Uterus (tissue), 4 donors: Measurements from ENCODE around the gene BMP5. TPM values are rescaled to one million over a fixed set of nuclear protein-coding genes. Genes with fewer than 3 reads are reported as not detected.

ENCODE experiments used
- DNase-seq, 2 donors: peaks; one replicate each; pipeline ENCODE4 v3.0.0-alpha.2; 2019 to 2020
- H3K27ac ChIP-seq, 2 donors: fragments of 200-600 bp; sonication (generic); 1 replicate in 1 of 2; 2 replicates in 1 of 2; pipeline ENCODE4 v1.5.1; 2016 to 2018
- H3K27me3 ChIP-seq, 2 donors: fragments of 200-600 bp; sonication (generic); one replicate each; pipeline ENCODE4 v1.5.1; 2018 to 2019; ENCODE audit warnings: control low read depth in 1 of 2
- H3K36me3 ChIP-seq, 2 donors: fragments of 200-600 bp; sonication (generic); one replicate each; pipeline ENCODE4 v1.5.1; 2019; ENCODE audit warnings: control low read depth in 1 of 2
- H3K4me1 ChIP-seq, 2 donors: fragments of 200-600 bp; sonication (generic); one replicate each; pipeline ENCODE4 v1.5.1; 2018 to 2019; ENCODE audit warnings: control low read depth in 1 of 2
- H3K4me3 ChIP-seq, 2 donors: fragments of 200-600 bp; sonication (generic); 1 replicate in 1 of 2; 2 replicates in 1 of 2; pipeline ENCODE4 v1.5.1; 2018 to 2019; ENCODE audit warnings: mild to moderate bottlenecking in 1 of 2
- H3K9me3 ChIP-seq, 2 donors: fragments of 200-600 bp; sonication (generic); one replicate each; pipeline ENCODE4 v1.5.1; 2019; ENCODE audit warnings: control low read depth in 1 of 2
- POLR2A ChIP-seq, 2 donors: fragments of 450-650 bp; IDR thresholded peaks; one replicate each; pipeline ENCODE4 v1.6.1; 2016; ENCODE audit warnings: antibody characterized with exemption in 2 of 2, mild to moderate bottlenecking in 1 of 2, moderate library complexity in 1 of 2
- intact Hi-C: fragments of 100-400 bp; cut with DNase I; formaldehyde crosslinking; loops from one replicate; pipeline ENCODE4 v1.15.1; 2023; ENCODE audit warnings: low total_unique reads
- total RNA-seq, 4 donors: library from RNA; depleted of rRNA in 3 of 4; stranded (reverse); fragments of >200 nt in 3 of 4; gene quantifications; one replicate each; pipeline versions ENCODE4 v1.1.0 to v1.2.4, GENCODE V29; 2014 to 2023
- TF ChIP-seq, protein P1 (sequence below), 4 experiments: fragments of 200-600 bp in 2 of 4; fragments of 450-650 bp in 2 of 4; sonication (generic) in 2 of 4; IDR thresholded peaks; one replicate each; pipeline ENCODE4 v1.5.1; 2016 to 2019; ENCODE audit warnings: antibody characterized with exemption in 4 of 4, mild to moderate bottlenecking in 2 of 4, moderate library complexity in 1 of 4
- donor health status: DM: yes; HTN: yes; CAD: no.

BMP5 gene
- total RNA-seq, 4 donors from 2014 or later: 0.41 TPM; not detected in 3

DNA sequence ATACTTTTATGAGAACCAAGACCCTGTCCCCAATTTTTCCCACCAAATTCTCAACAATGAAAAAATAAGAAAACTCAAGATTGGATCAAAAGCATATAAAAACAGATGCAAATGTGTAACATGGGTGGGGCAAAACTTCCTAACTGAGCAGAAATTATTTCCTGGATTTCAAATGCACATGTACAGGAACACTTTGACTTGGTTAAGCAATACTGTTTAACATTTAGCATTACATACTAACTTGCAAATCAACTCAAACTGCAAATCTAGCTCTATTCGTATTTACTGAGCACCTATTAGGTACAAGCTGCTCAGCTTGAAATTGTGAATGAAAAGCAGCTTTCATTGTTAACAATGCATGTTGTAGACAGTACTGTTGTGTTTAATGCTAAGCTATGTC is 40.2 kb downstream of the BMP5 start:
- no peak overlapping the region for H3K4me3 ChIP-seq
- TF ChIP-seq, protein P1, sequence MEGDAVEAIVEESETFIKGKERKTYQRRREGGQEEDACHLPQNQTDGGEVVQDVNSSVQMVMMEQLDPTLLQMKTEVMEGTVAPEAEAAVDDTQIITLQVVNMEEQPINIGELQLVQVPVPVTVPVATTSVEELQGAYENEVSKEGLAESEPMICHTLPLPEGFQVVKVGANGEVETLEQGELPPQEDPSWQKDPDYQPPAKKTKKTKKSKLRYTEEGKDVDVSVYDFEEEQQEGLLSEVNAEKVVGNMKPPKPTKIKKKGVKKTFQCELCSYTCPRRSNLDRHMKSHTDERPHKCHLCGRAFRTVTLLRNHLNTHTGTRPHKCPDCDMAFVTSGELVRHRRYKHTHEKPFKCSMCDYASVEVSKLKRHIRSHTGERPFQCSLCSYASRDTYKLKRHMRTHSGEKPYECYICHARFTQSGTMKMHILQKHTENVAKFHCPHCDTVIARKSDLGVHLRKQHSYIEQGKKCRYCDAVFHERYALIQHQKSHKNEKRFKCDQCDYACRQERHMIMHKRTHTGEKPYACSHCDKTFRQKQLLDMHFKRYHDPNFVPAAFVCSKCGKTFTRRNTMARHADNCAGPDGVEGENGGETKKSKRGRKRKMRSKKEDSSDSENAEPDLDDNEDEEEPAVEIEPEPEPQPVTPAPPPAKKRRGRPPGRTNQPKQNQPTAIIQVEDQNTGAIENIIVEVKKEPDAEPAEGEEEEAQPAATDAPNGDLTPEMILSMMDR (IDR thresholded peaks at IDR 0.05): no peak
- TF ChIP-seq POLR2A (IDR thresholded peaks at IDR 0.05): no peak
- no peaks in the 10 kb centered on the region for H3K4me1 ChIP-seq
- intact Hi-C loops: no loop called here
- H3K27me3 ChIP-seq: no peaks in the 10 kb centered on the region
- H3K36me3 ChIP-seq: no peaks in the 10 kb centered on the region
- DNase-seq: no peak
- H3K9me3 ChIP-seq: no peaks in the 10 kb centered on the region
- H3K27ac ChIP-seq: no peak overlapping the region

DNA sequence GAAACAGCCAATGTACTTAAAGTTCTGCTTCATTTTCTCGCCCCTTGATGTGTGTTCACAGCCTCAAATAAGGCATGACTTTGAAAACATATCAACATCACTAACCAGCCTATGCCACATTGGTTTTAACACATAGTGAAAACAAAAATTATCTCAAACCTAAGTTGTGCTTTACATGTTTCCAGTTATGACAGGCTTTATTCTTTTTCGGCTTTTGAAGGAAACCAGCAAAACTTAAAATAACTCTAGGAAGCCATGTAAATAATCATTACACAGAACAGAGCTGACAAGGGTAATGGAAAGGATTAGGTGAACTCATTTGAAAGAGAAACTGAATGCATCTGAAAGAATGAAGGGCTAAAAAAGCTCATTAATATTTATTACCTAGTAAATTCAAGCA is 42.1 kb downstream of the BMP5 start:
- no peaks in the 10 kb centered on the region for H3K27me3 ChIP-seq
- no peak overlapping the region for H3K4me3 ChIP-seq
- intact Hi-C loops: no loop called here
- no peaks in the 10 kb centered on the region for H3K36me3 ChIP-seq
- DNase-seq: no peak
- no peak for TF ChIP-seq POLR2A (IDR thresholded peaks at IDR 0.05)
- TF ChIP-seq, protein P1 (IDR thresholded peaks at IDR 0.05): no peak
- H3K4me1 ChIP-seq: no peaks in the 10 kb centered on the region
- no peaks in the 10 kb centered on the region for H3K9me3 ChIP-seq
- no peak overlapping the region for H3K27ac ChIP-seq

DNA sequence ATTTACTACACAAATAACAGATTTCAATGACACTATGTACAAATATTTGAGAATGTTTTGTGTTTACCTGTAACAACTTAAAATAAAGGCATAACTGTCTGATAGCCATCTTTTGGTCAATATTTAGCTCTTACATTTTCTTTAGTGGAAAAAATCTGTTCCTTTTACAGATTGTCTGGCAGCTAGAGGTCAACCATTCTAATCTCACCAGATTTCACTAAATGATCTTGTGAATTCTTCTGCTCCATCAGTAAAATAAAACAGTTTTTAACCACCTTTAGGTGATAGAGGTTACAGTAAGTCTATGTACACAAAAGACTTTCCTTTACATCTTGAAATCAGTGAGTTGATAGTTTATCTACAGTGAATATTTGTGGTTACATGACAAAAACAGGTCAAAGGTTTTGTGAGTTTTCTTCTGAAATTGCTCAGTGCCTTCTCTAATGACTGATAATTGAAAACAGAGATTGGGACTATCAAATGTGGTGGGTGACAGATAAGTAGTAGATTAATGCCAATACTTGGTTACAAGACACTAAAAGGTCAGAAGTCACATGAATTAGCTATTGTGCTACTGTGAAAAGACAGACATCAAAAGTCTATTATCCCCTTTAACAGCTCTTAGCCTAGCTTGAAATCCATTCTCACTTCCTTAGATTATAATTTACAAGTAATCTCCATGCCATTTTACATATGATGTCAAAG is 47.4 kb downstream of the BMP5 start:
- H3K36me3 ChIP-seq: no peaks in the 10 kb centered on the region
- no peaks in the 10 kb centered on the region for H3K9me3 ChIP-seq
- no peak overlapping the region for H3K4me3 ChIP-seq
- no peaks in the 10 kb centered on the region for H3K4me1 ChIP-seq
- TF ChIP-seq POLR2A (IDR thresholded peaks at IDR 0.05): no peak
- TF ChIP-seq, protein P1 (IDR thresholded peaks at IDR 0.05): no peak
- H3K27me3 ChIP-seq: no peaks in the 10 kb centered on the region
- DNase-seq: no peak
- intact Hi-C loops: no loop called here
- H3K27ac ChIP-seq: no peak overlapping the region

DNA sequence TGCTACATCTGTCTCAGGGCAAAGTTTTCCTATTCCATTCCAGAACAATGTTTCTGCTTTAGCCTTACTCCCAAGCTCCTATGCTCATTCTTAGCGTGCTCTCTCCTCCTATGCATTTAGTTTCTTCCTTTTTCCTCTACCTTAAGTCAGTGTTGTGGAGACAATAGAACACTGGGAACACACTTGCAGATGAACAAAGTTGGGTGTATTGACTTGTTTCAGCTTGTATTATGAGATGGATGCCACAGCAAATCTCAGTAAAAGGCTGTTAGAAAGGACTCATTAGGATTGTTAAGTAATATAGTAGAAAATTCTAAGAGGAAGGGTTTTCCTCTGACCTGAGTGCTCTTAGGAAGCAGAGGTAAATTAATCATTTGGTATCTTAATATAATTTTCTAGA is 48.4 kb downstream of the BMP5 start:
- Histone ChIP-seq H3K4me3 (no peak overlapping the region), H3K4me1 (no peaks in the 10 kb centered on the region), H3K9me3 (no peaks in the 10 kb centered on the region), H3K27ac (no peak overlapping the region), H3K27me3 (no peaks in the 10 kb centered on the region), H3K36me3 (no peaks in the 10 kb centered on the region)
- TF ChIP-seq, protein P1 (IDR thresholded peaks at IDR 0.05): no peak
- no peak for TF ChIP-seq POLR2A (IDR thresholded peaks at IDR 0.05)
- intact Hi-C loops: no loop called here
- DNase-seq: no peak

DNA sequence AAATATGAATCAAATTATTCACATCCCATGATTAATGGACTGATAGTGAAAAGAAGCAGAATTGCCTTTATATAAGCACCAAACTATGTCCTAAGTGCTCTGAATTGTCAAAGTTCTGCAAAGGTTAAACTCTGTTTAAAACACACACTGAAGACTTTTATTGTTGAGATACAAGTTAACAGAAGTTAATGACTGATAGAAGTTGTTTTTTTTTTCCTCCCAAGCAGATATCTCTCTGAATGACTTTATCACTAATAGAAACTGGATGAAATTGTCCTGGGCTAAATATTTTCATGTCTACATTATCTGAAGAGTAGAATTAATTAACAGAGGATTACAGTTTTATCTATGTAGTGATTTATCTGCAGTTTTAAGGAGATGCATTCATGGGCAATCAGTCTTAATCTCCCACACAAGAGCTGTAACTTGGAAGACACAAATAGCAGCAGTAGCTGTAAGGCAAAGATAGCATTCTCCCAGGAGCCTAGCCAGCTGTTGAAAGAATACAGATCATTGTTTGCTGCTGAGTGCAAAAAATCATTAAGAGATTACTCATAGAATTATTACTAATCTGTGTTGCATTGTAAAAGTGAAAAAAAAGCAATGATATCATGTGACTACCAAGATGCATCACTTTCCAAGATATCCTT is 49.9 kb downstream of the BMP5 start:
- no peak overlapping the region for H3K4me3 ChIP-seq
- H3K4me1 ChIP-seq: no peaks in the 10 kb centered on the region
- H3K27ac ChIP-seq: no peak overlapping the region
- TF ChIP-seq, protein P1 (IDR thresholded peaks at IDR 0.05): no peak
- TF ChIP-seq POLR2A (IDR thresholded peaks at IDR 0.05): no peak
- H3K36me3 ChIP-seq: no peaks in the 10 kb centered on the region
- intact Hi-C loops: no loop called here
- H3K9me3 ChIP-seq: no peaks in the 10 kb centered on the region
- DNase-seq: no peak
- no peaks in the 10 kb centered on the region for H3K27me3 ChIP-seq
